22Rv1 (cell line): ENCODE data around the gene BET1.
"Not testable (repeated sequence)": the region's sequence is repeated elsewhere in the genome, so short reads cannot be mapped to it uniquely, and the experiment has no call there.

ENCODE experiments used
- H3K27ac ChIP-seq: fragments of 450-650 bp; 2 replicates; pipeline ENCODE4 v1.5.1; 2017
- ZFX ChIP-seq: fragments of 450-650 bp; IDR thresholded peaks from 2 replicates; pipeline ENCODE4 v1.6.1; 2017; ENCODE audit warnings: antibody characterized with exemption, borderline replicate concordance
- TF ChIP-seq, protein P1 (sequence below): fragments of 450-650 bp; IDR thresholded peaks from 2 replicates; pipeline ENCODE4 v1.5.1; 2017; ENCODE audit warnings: mild to moderate bottlenecking

BET1 gene

DNA sequence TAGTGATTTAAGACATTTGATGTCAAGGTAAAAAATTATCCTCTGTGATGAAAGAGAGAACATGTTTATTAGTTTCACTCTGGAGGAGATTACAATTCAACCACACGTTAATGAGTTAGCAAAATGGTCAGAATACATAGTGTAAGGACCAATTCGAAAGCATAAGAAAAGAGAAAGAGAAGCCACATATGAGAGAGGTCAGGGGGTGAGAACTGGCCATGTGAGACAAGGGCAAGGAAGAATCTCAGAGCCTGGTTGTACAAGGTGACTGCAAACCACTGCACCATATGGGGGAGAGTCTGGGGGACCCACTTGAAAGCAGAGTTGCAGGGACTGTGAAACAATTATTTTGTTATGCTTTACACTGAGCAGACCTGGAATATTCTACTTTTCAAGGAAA lies 27.7 kb upstream of the BET1 start:
- H3K27ac ChIP-seq = no peak overlapping the region
- TF ChIP-seq, protein P1, sequence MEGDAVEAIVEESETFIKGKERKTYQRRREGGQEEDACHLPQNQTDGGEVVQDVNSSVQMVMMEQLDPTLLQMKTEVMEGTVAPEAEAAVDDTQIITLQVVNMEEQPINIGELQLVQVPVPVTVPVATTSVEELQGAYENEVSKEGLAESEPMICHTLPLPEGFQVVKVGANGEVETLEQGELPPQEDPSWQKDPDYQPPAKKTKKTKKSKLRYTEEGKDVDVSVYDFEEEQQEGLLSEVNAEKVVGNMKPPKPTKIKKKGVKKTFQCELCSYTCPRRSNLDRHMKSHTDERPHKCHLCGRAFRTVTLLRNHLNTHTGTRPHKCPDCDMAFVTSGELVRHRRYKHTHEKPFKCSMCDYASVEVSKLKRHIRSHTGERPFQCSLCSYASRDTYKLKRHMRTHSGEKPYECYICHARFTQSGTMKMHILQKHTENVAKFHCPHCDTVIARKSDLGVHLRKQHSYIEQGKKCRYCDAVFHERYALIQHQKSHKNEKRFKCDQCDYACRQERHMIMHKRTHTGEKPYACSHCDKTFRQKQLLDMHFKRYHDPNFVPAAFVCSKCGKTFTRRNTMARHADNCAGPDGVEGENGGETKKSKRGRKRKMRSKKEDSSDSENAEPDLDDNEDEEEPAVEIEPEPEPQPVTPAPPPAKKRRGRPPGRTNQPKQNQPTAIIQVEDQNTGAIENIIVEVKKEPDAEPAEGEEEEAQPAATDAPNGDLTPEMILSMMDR = no peak
- no peak for TF ChIP-seq ZFX

- H3K27ac ChIP-seq = no peak overlapping the region
- no peak for TF ChIP-seq ZFX
- TF ChIP-seq, protein P1 = no peak
These were observed 26.5 kb upstream of the BET1 start for GRCh38 chr7:94030634-94031033.

GRCh38 chr7:94029976-94030375 lies 25.8 kb upstream of the BET1 start:
- TF ChIP-seq, protein P1 = no peak
- no peak for TF ChIP-seq ZFX
- H3K27ac ChIP-seq = no peak overlapping the region

DNA sequence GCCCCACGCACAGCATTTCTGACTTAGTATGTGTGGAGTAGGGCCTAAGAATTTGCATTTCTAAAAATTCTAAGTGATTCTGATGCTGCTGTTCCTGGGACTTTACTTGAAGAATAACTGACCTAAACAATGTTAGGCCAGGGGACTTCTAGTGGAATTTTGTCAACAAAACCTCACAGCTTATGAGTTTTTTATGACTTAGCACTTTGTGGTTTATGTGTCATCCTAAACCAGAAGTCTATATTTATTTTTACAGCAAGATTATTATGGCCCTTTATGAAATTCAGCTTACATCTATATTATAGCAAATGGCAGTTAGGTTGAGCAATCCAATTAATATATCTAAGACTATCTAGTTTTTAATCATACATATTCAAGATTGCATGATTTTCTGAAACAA lies 24.6 kb upstream of the BET1 start:
- H3K27ac ChIP-seq = no peak overlapping the region

GRCh38 chr7:94026619-94027018 lies 22.5 kb upstream of the BET1 start:
- not testable (repeated sequence) for H3K27ac ChIP-seq

More for the DNA sequence above, 24.6 kb upstream of the BET1 start:
- TF ChIP-seq ZFX = no peak
- TF ChIP-seq, protein P1 = no peak

DNA sequence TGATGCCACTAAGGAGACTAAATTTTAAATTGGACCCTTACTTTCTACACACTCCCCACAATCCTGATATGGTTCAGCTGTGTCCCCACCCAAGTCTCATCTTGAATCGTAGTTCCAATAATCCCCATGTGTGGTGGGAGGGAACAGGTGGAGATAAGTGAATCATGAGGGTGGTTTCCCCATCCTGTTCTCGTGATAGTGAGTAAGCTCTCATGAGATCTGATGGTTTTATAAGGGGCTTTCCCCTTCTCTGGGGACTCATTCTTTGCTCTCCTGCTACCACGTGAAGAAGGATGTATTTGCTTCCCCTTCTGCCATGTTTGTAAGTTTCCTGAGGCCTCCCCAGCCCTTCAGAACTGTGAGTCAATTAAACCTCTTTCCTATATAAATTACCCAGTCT lies 18.4 kb upstream of the BET1 start:
- H3K27ac ChIP-seq = no peak overlapping the region
- TF ChIP-seq, protein P1 = no peak
- no peak for TF ChIP-seq ZFX

GRCh38 chr7:94016786-94017185 lies 12.6 kb upstream of the BET1 start:
- no peak overlapping the region for H3K27ac ChIP-seq
- TF ChIP-seq, protein P1 = no peak
- TF ChIP-seq ZFX = no peak

DNA sequence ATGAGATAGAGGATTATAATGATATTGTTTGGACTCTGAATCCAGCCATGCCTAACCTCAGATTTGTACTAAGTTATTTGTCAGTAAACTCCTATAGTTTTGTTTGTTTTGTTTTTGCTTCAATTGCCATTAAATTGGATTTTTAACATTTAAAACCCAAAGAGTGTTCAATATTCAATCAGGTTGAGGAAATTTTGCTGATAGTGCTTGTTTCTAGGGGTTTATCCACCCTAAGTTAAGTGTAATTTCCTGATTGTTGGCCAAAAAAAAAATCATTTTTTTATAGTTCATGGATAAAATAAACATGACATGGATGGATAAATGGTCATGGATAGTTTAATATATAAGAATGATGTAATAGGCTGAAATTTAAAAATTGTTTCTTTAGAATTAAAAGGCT lies 11.4 kb upstream of the BET1 start:
- no peak for TF ChIP-seq ZFX
- TF ChIP-seq, protein P1 = no peak
- H3K27ac ChIP-seq = no peak overlapping the region
